ENCODE measurements around the gene DNAJB9.
A peak's percentile ranks its signal among the peaks of the same experiment; 100 is the strongest.
"Not testable (repeated sequence)": the region's sequence is repeated elsewhere in the genome, so short reads cannot be mapped to it uniquely, and the experiment has no call there.

Gene DNAJB9

DNA sequence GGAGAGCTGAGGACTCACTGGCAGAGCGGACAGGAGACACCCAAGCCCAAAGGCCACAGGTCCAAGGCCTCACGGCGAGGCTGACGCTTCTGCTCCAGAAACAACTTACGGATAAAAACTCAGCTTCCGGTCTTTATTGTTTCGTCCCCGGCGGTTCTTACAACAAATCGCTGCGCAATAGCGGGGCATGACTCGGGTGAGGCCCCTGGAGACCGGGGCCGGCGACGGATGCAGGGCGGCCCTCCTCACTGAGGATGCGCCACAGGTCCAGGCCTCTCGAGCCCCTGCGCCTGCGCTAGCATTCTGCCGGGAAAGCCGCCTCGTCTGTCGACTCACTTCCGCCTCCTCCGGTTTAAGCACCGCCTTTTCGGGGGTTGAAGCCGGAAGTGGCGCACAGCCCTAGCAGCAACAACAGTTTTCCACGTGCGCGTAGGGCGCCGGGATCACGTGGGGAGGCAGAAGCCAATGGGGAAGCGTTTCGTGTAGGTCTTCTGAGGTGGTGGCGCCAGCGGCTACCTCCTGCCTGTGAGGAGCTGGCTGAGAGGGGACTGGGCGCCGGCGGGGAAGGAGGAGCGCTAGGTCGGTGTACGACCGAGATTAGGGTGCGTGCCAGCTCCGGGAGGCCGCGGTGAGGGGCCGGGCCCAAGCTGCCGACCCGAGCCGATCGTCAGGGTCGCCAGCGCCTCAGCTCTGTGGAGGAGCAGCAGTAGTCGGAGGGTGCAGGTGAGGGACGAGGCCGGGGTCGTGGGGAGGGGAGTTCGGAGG is at the start of gene DNAJB9, which contains the start of gene THAP5:
DNAJB9 (plus strand) TSS at position 494 of the 765 bp plus-strand sequence. CDS start 1,853 bp downstream, outside the sequence.
THAP5 (minus strand) TSS at position 326 of the 765 bp plus-strand sequence; CDS start at position 189, 137 bp downstream.
- DNase-seq: peak; percentile 98

DNA sequence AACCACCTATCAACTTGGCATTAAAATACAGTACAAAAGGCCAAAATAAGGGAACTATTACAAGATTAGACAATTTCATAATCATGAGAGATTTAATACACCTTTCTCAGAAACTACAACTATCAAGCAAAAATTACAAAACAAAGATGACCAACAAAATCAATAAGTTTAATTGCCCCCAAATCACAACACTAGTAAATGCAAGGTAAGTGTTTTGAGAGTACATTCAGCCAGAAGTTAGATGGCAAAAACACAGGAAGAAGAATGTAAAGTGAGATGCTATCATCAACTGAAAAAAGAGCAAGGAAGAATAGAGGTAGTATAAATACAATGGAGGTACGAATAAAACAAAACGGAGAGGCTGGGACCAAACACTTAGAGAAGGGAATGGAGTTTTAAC is 46.9 kb upstream of the DNAJB9 start:
- no peak for DNase-seq

DNA sequence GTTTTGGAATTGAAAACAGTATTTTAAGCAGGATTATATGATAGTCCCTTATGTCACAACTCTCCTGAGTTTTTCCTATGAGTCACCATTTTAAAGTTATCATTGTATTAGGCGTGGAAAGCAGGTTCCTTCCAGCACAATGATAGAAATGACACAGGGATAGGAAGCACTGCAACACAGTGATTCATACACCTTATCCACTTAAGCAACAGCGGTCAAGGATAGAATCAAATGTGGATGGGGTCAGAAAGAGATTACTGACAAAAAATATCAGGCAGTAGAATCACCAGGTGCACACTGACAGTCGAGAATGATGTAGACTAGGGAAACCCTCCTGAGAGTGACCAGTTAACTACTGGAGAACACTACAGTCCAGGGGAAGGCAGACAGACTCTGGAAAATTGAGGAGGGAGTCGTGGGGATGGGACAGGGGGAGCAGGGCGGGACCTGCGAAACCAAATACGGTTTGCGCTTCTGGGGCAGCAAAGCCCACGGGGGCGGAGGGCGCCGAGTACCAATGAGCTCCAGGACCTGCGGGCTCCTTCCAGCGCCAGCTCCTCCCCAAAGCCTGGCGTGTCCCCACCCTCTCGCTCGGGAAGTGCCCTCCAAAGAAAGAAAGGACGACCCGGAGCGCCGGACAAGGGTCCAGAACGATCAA is 44.2 kb upstream of the DNAJB9 start:
- no peak for DNase-seq

DNA sequence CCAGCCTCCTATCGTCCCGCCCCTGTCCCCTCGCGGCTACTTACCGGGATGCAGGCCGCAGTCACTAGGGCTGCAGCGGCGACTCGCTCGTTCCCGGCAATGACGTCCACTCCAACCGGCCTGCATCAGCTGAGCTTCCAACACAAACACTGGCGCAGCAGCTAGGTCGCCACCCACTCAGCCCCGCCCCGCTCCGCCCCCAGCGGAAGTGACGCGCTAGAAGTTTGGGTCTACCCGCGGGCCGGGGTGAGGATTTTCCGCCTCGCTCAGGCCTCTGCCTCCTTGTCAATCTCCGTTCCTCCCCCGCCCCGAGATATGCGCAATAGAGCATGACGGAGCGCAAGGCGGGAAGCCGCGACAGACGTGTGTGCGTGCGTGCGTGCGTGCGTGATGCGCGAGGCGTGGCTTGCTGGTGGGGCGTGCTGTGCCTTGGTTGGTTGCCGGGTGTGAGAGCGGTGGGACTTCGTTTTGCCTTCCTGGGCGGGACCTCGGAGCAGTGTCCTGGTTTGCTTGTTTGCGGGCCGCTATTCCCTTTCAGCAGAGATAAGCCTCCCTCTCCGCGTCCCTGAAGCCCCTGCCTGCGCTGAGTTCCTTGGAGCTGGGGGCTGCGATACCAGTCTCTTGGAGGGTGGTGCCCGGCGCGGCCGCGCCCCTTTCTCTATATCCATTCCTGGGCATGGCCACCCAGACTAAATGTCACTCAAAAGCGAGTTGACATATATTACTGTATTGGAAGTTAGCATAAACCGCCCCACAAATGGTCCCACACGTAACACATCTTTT is 43.5 kb upstream of the DNAJB9 start, which contains the start of gene PNPLA8:
PNPLA8 (minus strand) TSS at position 151 of the 783 bp plus-strand sequence. CDS start 10,644 bp downstream, outside the sequence.
- peak; percentile 100 for DNase-seq

DNA sequence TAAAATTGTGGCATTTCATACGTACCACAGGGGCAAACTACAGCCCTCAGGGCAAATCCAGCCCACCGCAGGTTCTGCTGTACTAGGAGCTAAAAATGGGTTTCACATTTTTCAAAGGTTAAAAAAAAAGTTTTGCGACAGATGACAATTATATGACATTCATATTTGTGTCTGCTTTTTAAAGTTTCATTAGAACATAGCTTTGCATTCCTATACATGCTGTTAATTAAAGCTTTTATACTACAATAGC is 43.0 kb upstream of the DNAJB9 start:
- DNase-seq: no peak

DNA sequence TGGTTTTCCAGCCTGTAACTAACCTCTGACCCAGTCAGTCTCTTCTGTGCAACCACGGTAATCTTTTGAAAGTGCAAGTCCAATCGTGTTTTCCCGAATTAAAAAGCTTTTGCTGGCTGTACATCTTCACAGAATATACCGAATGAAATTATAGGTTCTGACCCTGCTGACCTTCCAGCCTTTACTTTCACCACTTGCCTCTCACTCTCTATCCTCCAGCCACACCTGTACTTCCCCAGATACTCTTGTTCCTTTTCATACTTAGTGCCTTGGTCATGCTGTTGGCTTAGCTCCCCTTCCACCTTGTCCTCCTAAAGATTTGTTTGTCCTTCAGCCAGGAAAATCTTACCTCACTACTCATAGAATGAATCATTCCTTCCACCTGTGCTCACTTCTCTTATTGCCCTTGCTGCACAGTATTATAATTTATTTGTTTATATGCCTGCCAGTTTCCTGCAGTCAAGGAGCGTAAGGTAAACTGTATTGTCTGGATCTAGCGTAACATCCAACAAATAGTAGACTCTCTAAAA is 41.4 kb upstream of the DNAJB9 start:
- DNase-seq: no peak

DNA sequence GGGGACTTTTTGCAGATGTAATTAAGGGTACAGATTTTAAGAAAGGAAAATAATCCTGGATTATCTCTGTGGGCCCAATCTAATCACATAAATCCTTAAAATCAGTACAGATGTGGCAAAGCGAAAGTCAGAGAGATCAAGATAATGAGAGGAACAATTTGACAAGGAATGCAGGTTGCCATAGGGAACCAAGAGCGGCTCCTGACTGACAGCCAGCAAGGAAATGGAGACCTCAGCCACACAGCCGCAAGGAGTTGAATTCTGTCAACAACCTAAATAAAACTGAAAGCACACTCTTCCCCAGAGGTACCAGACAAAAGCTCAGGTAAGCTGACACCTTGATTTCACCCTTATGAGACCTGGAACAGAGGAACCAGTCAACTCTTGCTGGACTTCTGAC is 40.3 kb upstream of the DNAJB9 start:
- no peak for DNase-seq

DNA sequence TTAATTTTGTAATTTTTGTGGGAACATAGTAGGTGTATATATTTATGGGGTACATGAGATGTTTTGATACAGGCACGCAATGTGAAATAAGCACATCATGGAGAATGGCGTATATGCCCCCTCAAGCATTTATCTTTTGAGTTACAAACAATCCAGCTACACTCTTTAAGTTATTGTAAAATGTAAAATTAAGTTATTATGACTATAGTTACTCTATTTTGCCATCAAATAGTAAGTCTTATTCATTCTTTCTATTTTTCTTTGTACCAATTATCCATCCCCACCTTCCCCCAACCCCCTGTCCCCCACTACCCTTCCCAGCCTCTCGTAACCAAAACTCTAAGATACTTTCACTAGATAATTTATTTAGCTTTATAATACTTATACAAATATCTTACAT is 36.0 kb upstream of the DNAJB9 start:
- DNase-seq: no peak

DNA sequence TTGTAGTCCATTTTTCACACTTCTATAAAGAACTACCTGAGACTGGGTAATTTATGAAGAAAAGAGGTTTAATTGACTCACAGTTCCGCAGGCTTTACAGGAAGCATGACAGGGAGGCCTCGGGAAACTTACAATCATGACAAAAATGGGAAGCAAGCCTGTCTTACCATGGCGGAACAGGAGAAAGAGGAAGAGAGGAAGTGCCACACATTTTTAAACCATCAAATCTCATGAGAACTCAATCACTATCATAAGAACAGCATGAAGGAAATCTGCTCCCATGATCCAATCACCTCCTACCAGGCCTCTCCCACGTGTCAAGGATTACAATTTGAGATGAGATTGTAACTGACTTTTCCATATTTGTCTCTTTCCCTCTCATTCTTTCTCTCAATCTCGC is 34.4 kb upstream of the DNAJB9 start:
- no peak for DNase-seq

DNA sequence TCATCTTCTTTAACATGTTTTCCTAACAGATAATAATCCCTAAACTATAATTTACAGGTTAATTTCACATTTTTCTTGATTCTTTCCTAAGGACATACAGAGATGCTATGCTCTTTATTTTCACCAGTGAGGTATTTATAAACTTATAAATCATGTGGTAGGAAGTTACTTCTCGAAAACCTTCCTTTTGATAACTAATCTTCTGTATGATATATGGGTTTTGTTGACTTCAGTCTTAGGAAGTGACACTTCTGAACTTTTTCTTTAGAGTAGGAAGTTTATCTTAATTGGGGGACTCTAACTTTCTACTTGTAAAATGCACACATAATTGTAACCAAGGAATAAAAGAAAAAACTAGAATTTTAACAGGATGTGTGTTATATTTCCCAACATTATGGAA is 33.9 kb upstream of the DNAJB9 start:
- DNase-seq: no peak

DNA sequence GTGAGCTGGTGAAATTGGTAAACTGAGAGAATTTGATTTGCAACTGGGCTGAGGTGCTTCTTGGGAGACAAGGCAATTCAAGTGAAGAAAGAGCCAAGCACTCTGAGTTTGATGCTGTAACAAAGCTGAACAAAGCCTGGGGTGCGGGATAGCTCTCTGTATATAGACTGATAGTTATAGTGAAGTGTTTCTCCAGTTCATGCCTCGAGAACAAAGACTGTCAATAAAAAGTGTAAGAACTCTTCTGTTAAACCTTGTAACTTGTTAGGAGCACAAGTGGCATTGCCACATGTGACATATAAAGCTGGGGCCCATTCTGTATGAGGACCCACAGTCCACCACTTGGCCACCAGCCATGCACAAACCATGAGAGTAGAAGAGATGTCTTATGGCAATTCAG is 32.4 kb upstream of the DNAJB9 start:
- no peak for DNase-seq

DNA sequence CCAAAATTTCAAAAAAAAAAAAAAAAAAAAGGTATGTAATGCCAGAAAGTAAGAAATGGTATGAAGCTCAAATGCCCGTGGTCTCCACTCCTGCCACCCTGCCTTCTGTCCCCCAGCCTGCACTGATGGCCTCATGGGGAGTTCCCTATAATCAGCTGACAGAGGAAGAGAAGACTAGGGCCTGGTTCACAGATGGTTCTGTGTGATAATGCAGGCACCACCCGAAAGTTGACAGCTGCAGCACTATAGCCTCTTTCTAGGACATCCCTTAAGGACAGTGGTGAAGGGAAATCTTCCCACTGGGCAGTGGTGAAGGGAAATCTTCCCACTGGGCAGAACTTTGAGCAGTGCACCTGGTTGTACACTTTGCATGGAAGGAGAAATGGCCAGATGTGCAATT is 31.4 kb upstream of the DNAJB9 start:
- DNase-seq: not testable (repeated sequence)

DNA sequence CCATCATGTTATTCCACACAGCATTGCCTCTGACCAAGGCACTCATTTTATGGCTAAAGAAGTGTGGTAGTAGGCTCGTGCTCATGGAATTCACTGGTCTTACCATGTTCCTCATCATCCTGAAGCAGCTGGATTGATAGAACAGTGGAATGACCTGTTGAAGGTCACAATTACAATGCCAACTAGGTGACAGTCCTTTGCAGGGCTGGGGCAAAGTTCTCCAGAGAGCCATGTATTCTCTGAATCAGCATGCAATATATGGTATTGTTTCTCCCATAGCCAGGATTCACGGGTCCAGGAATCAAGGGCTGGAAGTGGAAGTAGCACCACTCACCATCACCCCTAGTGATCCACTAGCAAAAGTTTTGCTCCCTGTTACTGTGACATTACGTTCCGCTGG is 31.0 kb upstream of the DNAJB9 start:
- not testable (repeated sequence) for DNase-seq

DNA sequence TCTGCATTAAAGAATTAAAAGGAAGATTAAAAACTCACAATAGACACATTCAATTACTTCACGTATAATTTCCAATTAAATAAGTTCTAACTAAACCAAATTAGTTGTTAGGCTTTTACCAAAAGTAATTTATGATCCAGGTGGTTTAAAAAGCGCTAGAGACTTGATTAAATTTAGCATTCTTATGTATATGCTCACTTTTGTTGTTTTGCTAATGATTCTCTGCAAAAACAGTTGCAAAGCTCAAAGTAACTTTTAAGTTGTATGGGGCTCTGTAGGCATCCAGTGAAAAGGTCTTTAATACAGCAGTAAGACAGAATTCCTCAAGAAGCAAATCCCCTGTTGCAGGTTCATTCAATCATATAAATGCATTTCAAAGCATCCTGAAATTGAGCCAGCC is 28.2 kb upstream of the DNAJB9 start:
- no peak for DNase-seq

DNA sequence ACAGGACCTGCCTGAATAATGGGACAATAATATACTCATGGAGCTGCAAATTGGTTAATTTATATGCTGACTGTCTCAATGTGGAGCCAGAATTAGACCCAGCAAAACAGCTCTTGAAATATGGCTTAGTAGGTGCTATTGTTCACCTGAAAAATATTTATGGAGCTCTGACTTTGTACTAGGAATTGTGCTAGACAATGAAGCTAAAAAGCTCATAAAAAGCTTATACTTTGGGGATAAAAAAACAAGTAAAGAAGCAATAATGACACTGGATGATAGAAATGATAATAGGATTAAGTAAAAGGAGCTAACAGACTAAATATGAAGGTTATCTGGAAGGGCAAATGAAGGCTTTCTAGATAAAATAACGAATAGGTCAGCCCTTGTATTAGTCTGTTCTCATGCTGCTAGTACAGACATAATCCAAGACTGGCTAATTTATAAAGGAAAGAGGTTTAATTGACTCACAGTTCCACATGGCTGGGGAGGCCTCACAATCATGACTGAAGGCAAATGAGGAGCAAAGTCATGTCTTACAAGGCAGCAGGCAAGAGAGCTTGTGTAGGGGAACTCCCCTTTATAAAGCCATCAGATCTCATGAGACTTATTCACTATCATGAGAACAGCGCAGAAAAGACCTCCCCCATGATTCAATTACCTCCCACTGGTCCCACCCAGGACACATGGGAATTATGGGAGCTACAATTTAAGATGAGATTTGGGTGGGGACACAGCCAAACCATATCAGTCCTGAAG is 21.4 kb upstream of the DNAJB9 start:
- DNase-seq: not testable (repeated sequence)

DNA sequence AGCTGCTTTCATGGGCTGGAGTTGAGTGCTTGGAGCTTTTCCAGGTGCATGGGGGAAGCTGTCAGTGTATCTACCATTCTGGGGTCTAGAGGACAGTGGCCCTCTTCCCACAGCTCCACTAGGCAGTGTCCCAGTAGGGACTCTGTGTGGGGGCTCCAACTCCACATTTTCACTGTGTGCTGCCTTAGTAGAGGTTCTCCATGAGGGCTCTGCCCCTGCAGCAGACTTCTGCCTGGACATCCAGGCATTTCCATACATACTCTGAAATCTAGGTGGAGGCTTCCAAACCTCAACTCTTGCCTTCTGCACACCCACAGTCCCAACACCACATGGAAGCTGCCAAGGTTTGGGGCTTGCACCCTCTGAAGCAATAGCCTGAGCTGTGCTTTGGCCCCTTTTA is 13.0 kb upstream of the DNAJB9 start:
- not testable (repeated sequence) for DNase-seq

DNA sequence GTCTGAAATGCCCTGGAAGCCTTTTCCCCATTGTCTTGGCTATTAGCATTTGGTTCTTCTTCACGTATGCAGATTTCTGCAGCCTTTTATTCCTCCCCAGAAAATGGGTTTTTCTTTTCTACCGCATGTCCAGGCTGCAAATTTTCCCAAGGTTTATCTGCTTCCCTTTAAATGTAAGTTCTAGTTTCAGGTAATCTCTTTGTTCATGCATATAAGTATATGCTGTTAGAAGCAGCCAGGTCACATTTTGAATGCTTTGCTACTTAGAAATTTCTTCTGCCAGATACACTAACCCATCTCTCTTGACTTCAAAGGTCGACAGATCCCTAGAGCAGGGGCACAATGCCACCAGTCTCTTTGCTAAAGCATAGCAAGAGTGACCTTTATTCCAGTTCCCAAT is 12.5 kb upstream of the DNAJB9 start:
- no peak for DNase-seq

DNA sequence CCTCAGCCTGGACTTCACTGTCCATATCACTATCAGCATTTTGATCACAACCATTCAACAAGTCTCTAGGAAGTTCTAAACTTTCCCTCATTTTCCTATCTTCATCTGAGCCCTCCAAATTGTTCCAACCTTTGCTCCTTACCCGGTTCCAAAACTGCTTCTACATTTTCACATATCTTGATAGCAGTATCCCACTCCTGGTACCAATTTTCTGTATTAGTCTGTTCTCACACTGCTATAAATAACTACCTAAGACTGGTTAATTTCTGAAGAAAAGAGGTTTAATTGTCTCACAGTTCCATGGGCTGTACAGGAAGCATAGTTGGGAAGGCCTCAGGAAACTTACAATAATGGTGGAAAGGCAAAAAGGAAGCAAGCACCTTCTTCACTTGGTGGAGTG is 12.1 kb upstream of the DNAJB9 start:
- DNase-seq: no peak

DNA sequence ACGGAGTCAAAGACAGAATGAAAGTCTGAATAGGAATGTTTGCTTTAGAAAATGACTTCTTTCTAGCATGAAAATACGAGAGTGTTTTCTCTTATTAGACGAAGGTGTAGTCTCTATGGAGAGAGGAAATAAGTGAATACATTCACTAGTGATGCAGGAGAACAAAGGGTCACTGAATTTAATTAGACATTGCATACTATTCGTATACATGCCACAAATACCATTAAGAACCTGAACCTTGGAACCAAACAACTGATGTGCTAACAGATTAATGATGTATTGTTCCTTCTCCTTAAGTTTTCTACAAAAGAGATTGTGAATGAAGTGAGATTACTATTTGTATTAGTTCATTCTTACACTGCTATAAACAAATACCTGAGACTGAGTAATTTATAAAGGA is 10.4 kb upstream of the DNAJB9 start:
- no peak for DNase-seq

DNA sequence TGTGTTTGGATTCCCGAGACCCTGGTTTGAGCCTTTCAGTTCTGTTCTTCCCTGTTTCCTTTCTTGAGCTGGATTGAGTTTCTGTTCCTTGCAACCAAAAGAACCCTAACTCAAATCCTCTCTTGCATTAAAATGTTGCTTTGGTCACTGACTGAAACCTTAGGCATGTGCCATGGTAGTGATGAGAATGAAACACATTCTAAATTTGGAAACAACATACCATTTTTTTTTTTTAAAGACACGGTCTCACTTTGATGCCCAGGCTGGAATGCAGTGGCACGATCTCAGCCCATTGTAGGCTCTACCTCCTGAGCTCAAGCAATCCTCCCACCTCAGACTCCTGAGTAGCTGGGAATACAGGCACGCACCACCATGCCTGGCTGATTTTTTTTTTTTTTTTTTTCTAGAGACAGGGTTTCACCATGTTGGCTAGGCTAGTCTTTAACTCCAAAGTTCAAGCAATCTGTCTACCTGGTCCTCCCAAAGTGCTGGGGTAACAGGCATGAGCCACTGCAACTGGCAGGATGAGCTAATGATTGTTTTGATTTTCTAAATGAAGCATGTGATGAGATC is 8.5 kb upstream of the DNAJB9 start:
- DNase-seq: no peak

DNA sequence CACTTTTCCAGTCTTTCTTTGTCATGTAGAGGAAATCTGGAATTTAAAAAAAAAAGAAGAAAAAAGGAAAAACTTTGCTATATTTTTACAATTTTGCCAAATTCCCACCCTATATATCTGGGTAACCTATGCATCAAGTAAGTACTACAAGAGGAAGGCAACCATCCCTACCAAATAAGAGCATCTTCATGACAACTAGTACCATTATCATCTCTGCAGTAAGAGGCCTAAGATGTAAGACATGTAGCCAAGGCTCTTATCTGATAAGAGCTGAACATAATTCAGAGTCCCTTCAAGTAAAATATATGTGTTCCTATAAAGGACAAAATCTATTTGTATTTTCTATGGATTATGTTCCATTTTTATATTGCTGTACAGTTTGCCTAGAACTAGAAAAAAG is 3.7 kb upstream of the DNAJB9 start:
- DNase-seq: no peak

DNA sequence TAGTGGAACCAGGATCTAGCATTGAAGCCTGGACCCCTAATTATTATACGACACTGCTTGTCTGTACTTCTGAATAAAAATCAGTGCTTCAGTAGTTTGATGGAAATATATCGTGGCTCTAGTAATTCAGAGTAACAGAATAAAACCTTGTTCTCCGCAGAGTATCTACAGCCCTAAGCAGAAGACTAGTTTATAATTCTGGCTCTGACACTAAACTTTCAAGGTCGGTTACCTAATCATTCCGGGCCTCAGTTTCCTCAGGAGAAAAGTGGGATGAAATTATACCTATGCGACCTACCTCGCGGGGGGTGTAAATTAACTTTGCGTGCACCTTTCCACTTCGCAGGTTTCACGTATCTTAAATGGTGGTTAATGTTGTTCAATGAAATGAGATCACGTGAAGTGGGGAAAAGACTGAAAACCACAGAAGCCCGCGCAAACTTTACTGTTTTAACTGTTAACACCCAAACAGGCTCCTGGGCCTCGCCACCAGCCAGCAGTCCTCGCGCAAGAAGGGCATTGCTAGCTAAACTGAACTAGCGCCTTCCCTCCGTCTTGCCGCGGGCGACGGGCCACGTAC is 783 bp upstream of the DNAJB9 start:
- no peak for DNase-seq
